KG1 (cell line): ENCODE measurements around the gene L2HGDH.
A peak's percentile ranks its signal among the peaks of the same experiment; 100 is the strongest.
"Not testable (repeated sequence)": the region's sequence is repeated elsewhere in the genome, so short reads cannot be mapped to it uniquely, and the experiment has no call there.

Source experiments
- DNase-seq: peaks from one replicate; lab custom pipeline; 2025; lab: John Stamatoyannopoulos, UW

Gene L2HGDH

GRCh38 chr14:50339178-50339804 is 27.3 kb upstream of the L2HGDH start:
- DNase-seq, result no peak

GRCh38 chr14:50338587-50338986 is 26.6 kb upstream of the L2HGDH start:
- DNase-seq, result no peak

GRCh38 chr14:50335989-50336824 is 24.2 kb upstream of the L2HGDH start:
- DNase-seq, result peak; percentile 52

GRCh38 chr14:50335389-50335788 is 23.4 kb upstream of the L2HGDH start:
- no peak for DNase-seq

GRCh38 chr14:50334211-50334610 is 22.2 kb upstream of the L2HGDH start:
- DNase-seq, result no peak

GRCh38 chr14:50333014-50333509 is 21.0 kb upstream of the L2HGDH start:
- DNase-seq, result no peak

GRCh38 chr14:50331596-50331995 is 19.6 kb upstream of the L2HGDH start:
- no peak for DNase-seq

GRCh38 chr14:50321009-50321660 is 9.1 kb upstream of the L2HGDH start:
- peak; percentile 62 for DNase-seq

GRCh38 chr14:50320283-50320682 is 8.3 kb upstream of the L2HGDH start:
- DNase-seq, result no peak

GRCh38 chr14:50319721-50320120 is 7.7 kb upstream of the L2HGDH start:
- no peak for DNase-seq

- no peak for DNase-seq
Observed at GRCh38 chr14:50319293-50319692, 7.3 kb upstream of the L2HGDH start.

- no peak for DNase-seq
Observed at GRCh38 chr14:50318031-50318626, 6.1 kb upstream of the L2HGDH start.

GRCh38 chr14:50314098-50314497 is 2.1 kb upstream of the L2HGDH start:
- DNase-seq, result not testable (repeated sequence)

- DNase-seq, result no peak
Observed at GRCh38 chr14:50312734-50313054, 665 bp upstream of the L2HGDH start.

GRCh38 chr14:50311337-50311971 is 575 bp downstream of the L2HGDH start:
- DNase-seq, result peak; percentile 86

- no peak for DNase-seq
Observed at GRCh38 chr14:50310445-50310844, 1.6 kb downstream of the L2HGDH start.

- DNase-seq, result no peak
Observed at GRCh38 chr14:50308363-50308915, 3.6 kb downstream of the L2HGDH start.

GRCh38 chr14:50303744-50304471 is 8.1 kb downstream of the L2HGDH start:
- no peak for DNase-seq

- DNase-seq, result no peak
Observed at GRCh38 chr14:50301914-50302313, 10.1 kb downstream of the L2HGDH start.

- no peak for DNase-seq
Observed at GRCh38 chr14:50299585-50299984, 12.4 kb downstream of the L2HGDH start.

- DNase-seq, result no peak
Observed at GRCh38 chr14:50290306-50290705, 21.7 kb downstream of the L2HGDH start.
